DOHH2 (cell line): Measurements from ENCODE around the gene CGB8.

Source experiments
- H3F3A ChIP-seq: fragments of 200-600 bp; sonication (generic), shearing (Covaris generic); 2 replicates; pipeline ENCODE4 v1.6.0; 2016; ENCODE audit warnings: antibody characterized with exemption, mild to moderate bottlenecking; ENCODE audit not compliant: control insufficient read depth, insufficient read depth
- H3K27ac ChIP-seq: fragments of 200-600 bp; sonication (generic); 2 replicates; pipeline ENCODE4 v1.5.1; 2014; ENCODE audit warnings: low read depth, mild to moderate bottlenecking, low read length, moderate library complexity
- H3K27me3 ChIP-seq: fragments of 200-600 bp; sonication (generic); 2 replicates; pipeline ENCODE4 v1.6.1; 2014; ENCODE audit warnings: mild to moderate bottlenecking, low read length, mixed read lengths; ENCODE audit not compliant: control insufficient read depth
- H3K36me3 ChIP-seq: fragments of 200-600 bp; sonication (generic); 2 replicates; pipeline ENCODE4 v1.6.1; 2014; ENCODE audit warnings: mild to moderate bottlenecking, low read length, moderate library complexity, mixed read lengths; ENCODE audit not compliant: control insufficient read depth
- H3K4me1 ChIP-seq: fragments of 200-600 bp; sonication (generic); 2 replicates; pipeline ENCODE4 v1.6.1; 2014; ENCODE audit warnings: mild to moderate bottlenecking, low read length, mixed read lengths; ENCODE audit not compliant: control insufficient read depth
- H3K4me2 ChIP-seq: fragments of 200-600 bp; sonication (generic); 2 replicates; pipeline ENCODE4 v1.6.0; 2014; ENCODE audit warnings: mild to moderate bottlenecking, low read length, moderate library complexity
- H3K4me3 ChIP-seq: fragments of 200-600 bp; sonication (generic); 2 replicates; pipeline ENCODE4 v1.5.1; 2014; ENCODE audit warnings: mild to moderate bottlenecking, low read length, mixed read lengths
- H3K79me2 ChIP-seq: fragments of 200-600 bp; sonication (generic); 2 replicates; pipeline ENCODE4 v1.6.1; 2014; ENCODE audit warnings: mild to moderate bottlenecking, low read length, mixed read lengths; ENCODE audit not compliant: control insufficient read depth
- H3K9me2 ChIP-seq: fragments of 200-600 bp; sonication (generic); replicated peaks from 2 replicates; pipeline ENCODE4 v1.6.1; 2014; ENCODE audit warnings: mild to moderate bottlenecking, low read length, mixed read lengths; ENCODE audit not compliant: control insufficient read depth
- H3K9me3 ChIP-seq: fragments of 200-600 bp; sonication (generic); 2 replicates; pipeline ENCODE4 v1.6.1; 2014; ENCODE audit warnings: antibody characterized with exemption, low read length, mixed read lengths; ENCODE audit not compliant: control insufficient read depth, insufficient read depth
- H4K20me1 ChIP-seq: fragments of 200-600 bp; sonication (generic); 2 replicates; pipeline ENCODE4 v1.6.0; 2014; ENCODE audit warnings: low read depth, mild to moderate bottlenecking, antibody characterized with exemption, low read length, moderate library complexity; ENCODE audit not compliant: control insufficient read depth, insufficient read depth
- CTCF ChIP-seq: fragments of 200-600 bp; sonication (generic); IDR thresholded peaks from one replicate; pipeline ENCODE4 v1.5.1; 2014; ENCODE audit warnings: antibody characterized with exemption, mild to moderate bottlenecking, low read depth, low read length; ENCODE audit not compliant: poor library complexity, severe bottlenecking
- EZH2phosphoT487 ChIP-seq: fragments of 200-600 bp; sonication (generic); IDR thresholded peaks from 2 replicates; pipeline ENCODE4 v1.6.1; 2017; ENCODE audit warnings: borderline replicate concordance, mild to moderate bottlenecking, antibody characterized with exemption, low read length, moderate library complexity, mixed read lengths

CGB8 gene

GRCh38 chr19:49069026-49069425 lies 20.1 kb upstream of the CGB8 start:
- Histone ChIP-seq H3K9me2 (no peaks in the 10 kb centered on the region), H3F3A (no peaks in the 10 kb centered on the region), H3K27me3 (peaks cover 25% of the 10 kb centered on the region), H3K9me3 (no peaks in the 10 kb centered on the region), H3K4me3 (no peak overlapping the region), H3K27ac (no peak overlapping the region), H3K36me3 (no peaks in the 10 kb centered on the region), H3K4me1 (no peaks in the 10 kb centered on the region), H3K79me2 (no peaks in the 10 kb centered on the region), H3K4me2 (no peak overlapping the region), H4K20me1 (no peaks in the 10 kb centered on the region)
- no peak for TF ChIP-seq CTCF
- no peak for TF ChIP-seq EZH2phosphoT487

GRCh38 chr19:49067554-49067953 lies 18.6 kb upstream of the CGB8 start:
- Histone ChIP-seq H3F3A (no peaks in the 10 kb centered on the region), H3K4me2 (no peak overlapping the region), H3K27ac (no peak overlapping the region), H3K4me3 (no peak overlapping the region), H4K20me1 (no peaks in the 10 kb centered on the region), H3K79me2 (no peaks in the 10 kb centered on the region), H3K27me3 (peaks cover 26% of the 10 kb centered on the region), H3K36me3 (no peaks in the 10 kb centered on the region), H3K4me1 (no peaks in the 10 kb centered on the region), H3K9me2 (no peaks in the 10 kb centered on the region), H3K9me3 (no peaks in the 10 kb centered on the region)
- TF ChIP-seq EZH2phosphoT487 (no peak), CTCF (no peak)

GRCh38 chr19:49065905-49066512 lies 17.1 kb upstream of the CGB8 start:
- Histone ChIP-seq H3K27ac (no peak overlapping the region), H3K9me3 (no peaks in the 10 kb centered on the region), H3K27me3 (peaks cover 39% of the 10 kb centered on the region), H3K79me2 (no peaks in the 10 kb centered on the region), H3K9me2 (no peaks in the 10 kb centered on the region), H3K4me3 (no peak overlapping the region), H3K36me3 (no peaks in the 10 kb centered on the region), H3F3A (no peaks in the 10 kb centered on the region), H3K4me1 (no peaks in the 10 kb centered on the region), H4K20me1 (no peaks in the 10 kb centered on the region), H3K4me2 (no peak overlapping the region)
- TF ChIP-seq CTCF (no peak), EZH2phosphoT487 (no peak)
